Nephron (organoid): Measurements from ENCODE around the gene HDAC4.
A peak's percentile ranks its signal among the peaks of the same experiment; 100 is the strongest.
"Not testable (repeated sequence)": the region's sequence is repeated elsewhere in the genome, so short reads cannot be mapped to it uniquely, and the experiment has no call there.

Experiments
- H3K27ac Mint-ChIP-seq, 3 experiments: 2 replicates each; pipeline ENCODE4 v1.8.0; 2020; ENCODE audit warnings: mixed read lengths in 3 of 3, mild to moderate bottlenecking in 2 of 3, moderate library complexity in 1 of 3
- H3K27me3 Mint-ChIP-seq: 2 replicates; pipeline ENCODE4 v1.8.0; 2021; ENCODE audit warnings: low read depth, mild to moderate bottlenecking, moderate library complexity, mixed read lengths
- H3K36me3 Mint-ChIP-seq: 2 replicates; pipeline ENCODE4 v1.8.0; 2020; ENCODE audit warnings: low read depth, mixed read lengths
- H3K4me1 Mint-ChIP-seq: 2 replicates; pipeline ENCODE4 v1.8.0; 2020; ENCODE audit warnings: mixed read lengths
- H3K4me3 Mint-ChIP-seq, 3 experiments: 2 replicates each; pipeline ENCODE4 v1.8.0; 2020; ENCODE audit warnings: mild to moderate bottlenecking in 3 of 3, mixed read lengths in 3 of 3, moderate library complexity in 2 of 3
- H3K9me3 Mint-ChIP-seq: 2 replicates; pipeline ENCODE4 v1.8.0; 2020; ENCODE audit warnings: mixed read lengths
- CTCF ChIP-seq, 3 experiments: fragments of 200-600 bp; sonication (generic); IDR thresholded peaks; one replicate each; pipeline ENCODE4 v1.5.0; 2021; ENCODE audit warnings: antibody characterized with exemption in 3 of 3; ENCODE audit not compliant: unreplicated experiment in 3 of 3

Gene HDAC4

GRCh38 chr2:239178484-239178883, 222.3 kb downstream of the HDAC4 start:
- Mint-ChIP-seq H3K9me3 (peaks cover 35% of the 10 kb centered on the region), H3K27me3 (no peaks in the 10 kb centered on the region), H3K4me1 (peaks cover 6% of the 10 kb centered on the region), H3K27ac (no peak overlapping the region), H3K4me3 (no peak overlapping the region), H3K36me3 (peaks cover 60% of the 10 kb centered on the region)
- TF ChIP-seq CTCF (IDR thresholded peaks at IDR 0.05; ENCODE audit: unreplicated experiment in 3 of 3), result no peak

GRCh38 chr2:239177908-239178307, 222.9 kb downstream of the HDAC4 start:
- Mint-ChIP-seq H3K4me1 (peaks cover 3% of the 10 kb centered on the region), H3K9me3 (peaks cover 41% of the 10 kb centered on the region), H3K27me3 (no peaks in the 10 kb centered on the region), H3K4me3 (no peak overlapping the region), H3K27ac (no peak overlapping the region), H3K36me3 (peaks cover 66% of the 10 kb centered on the region)
- TF ChIP-seq CTCF (IDR thresholded peaks at IDR 0.05; ENCODE audit: unreplicated experiment in 3 of 3), result no peak

GRCh38 chr2:239177325-239177724, 223.5 kb downstream of the HDAC4 start:
- H3K4me3 Mint-ChIP-seq, result no peak overlapping the region

GRCh38 chr2:239176138-239176803, 224.5 kb downstream of the HDAC4 start:
- H3K4me1 Mint-ChIP-seq, H3K27me3 Mint-ChIP-seq, H3K4me3 Mint-ChIP-seq: not testable (repeated sequence)
- H3K36me3 Mint-ChIP-seq, result peaks cover 79% of the 10 kb centered on the region
- peaks cover 53% of the 10 kb centered on the region for H3K9me3 Mint-ChIP-seq
- H3K27ac Mint-ChIP-seq, result peak overlapping the region in 2 of 3 experiments; percentile 38 to 63

More at GRCh38 chr2:239177325-239177724, 223.5 kb downstream of the HDAC4 start:
- peaks cover 72% of the 10 kb centered on the region for H3K36me3 Mint-ChIP-seq
- no peaks in the 10 kb centered on the region for H3K4me1 Mint-ChIP-seq
- H3K27me3 Mint-ChIP-seq, result no peaks in the 10 kb centered on the region
- H3K9me3 Mint-ChIP-seq, result peaks cover 47% of the 10 kb centered on the region
- H3K27ac Mint-ChIP-seq, result no peak overlapping the region
- TF ChIP-seq CTCF (IDR thresholded peaks at IDR 0.05; ENCODE audit: unreplicated experiment in 3 of 3), result no peak

- TF ChIP-seq CTCF (IDR thresholded peaks at IDR 0.05; ENCODE audit: unreplicated experiment in 3 of 3), result no peak
- no peaks in the 10 kb centered on the region for H3K27me3 Mint-ChIP-seq
- H3K27ac Mint-ChIP-seq, result peak overlapping the region in 2 of 3 experiments; percentile 68 to 77
- H3K4me3 Mint-ChIP-seq, result no peak overlapping the region
- H3K9me3 Mint-ChIP-seq, result peaks cover 61% of the 10 kb centered on the region
- no peaks in the 10 kb centered on the region for H3K4me1 Mint-ChIP-seq
- peaks cover 90% of the 10 kb centered on the region for H3K36me3 Mint-ChIP-seq
Observed at GRCh38 chr2:239175181-239175580, 225.6 kb downstream of the HDAC4 start.

- Mint-ChIP-seq H3K4me1 (no peaks in the 10 kb centered on the region), H3K9me3 (peaks cover 61% of the 10 kb centered on the region), H3K27ac (no peak overlapping the region), H3K4me3 (no peak overlapping the region), H3K27me3 (no peaks in the 10 kb centered on the region), H3K36me3 (peaks cover 81% of the 10 kb centered on the region)
- no peak for TF ChIP-seq CTCF (IDR thresholded peaks at IDR 0.05; ENCODE audit: unreplicated experiment in 3 of 3)
Observed at GRCh38 chr2:239173301-239173700, 227.5 kb downstream of the HDAC4 start.
